CD4-positive, alpha-beta T cell treated with Interleukin-10 for 1 hour (primary cell): ENCODE data around the gene SNX19.

Experiments used
- DNase-seq: peaks from one replicate; pipeline ENCODE4 v3.0.0-alpha.2; 2020

Gene SNX19

DNA sequence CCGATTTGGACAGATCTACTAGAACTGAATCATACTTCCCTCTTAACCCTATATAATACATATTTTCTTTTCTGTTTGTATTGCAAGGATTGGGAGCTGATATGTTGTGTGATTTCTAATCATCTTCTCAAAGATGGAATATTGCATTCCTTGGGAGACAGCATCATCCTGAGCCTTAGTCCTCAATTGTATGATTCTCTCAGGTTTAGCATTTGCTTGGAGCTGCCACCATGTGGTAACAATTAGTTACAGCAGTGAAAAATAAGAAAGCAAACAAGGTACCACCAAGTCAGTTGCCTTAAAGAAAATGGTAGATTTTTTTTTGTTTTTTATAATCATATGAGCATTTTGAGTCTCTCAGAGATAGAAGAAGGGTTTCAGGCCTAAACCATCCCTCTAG, 11.9 kb downstream of the SNX19 start:
- DNase-seq: no peak

DNA sequence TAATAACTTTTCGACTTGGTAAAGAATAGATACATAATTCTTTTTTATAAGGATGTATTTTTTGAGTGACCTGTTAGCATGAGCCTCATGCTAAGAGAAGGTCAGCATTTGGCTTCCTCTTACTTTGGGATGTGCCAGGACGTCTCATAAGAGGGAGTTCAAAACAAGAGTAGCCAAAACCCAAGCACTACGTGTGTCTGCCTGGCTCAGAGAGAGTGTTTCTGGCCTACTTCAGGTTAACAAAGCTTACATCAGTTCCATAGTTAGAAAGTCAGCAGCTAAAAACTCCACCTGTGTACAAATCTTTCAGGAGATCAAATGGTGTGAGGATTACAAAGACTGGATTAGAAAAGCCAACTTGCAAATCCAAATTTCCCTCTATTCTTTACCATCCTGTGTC, 13.9 kb downstream of the SNX19 start:
- DNase-seq: no peak

GRCh38 chr11:130899106-130899505, 17.2 kb downstream of the SNX19 start:
- no peak for DNase-seq

- DNase-seq: no peak
Measured at GRCh38 chr11:130897262-130898182, 18.8 kb downstream of the SNX19 start.

DNA sequence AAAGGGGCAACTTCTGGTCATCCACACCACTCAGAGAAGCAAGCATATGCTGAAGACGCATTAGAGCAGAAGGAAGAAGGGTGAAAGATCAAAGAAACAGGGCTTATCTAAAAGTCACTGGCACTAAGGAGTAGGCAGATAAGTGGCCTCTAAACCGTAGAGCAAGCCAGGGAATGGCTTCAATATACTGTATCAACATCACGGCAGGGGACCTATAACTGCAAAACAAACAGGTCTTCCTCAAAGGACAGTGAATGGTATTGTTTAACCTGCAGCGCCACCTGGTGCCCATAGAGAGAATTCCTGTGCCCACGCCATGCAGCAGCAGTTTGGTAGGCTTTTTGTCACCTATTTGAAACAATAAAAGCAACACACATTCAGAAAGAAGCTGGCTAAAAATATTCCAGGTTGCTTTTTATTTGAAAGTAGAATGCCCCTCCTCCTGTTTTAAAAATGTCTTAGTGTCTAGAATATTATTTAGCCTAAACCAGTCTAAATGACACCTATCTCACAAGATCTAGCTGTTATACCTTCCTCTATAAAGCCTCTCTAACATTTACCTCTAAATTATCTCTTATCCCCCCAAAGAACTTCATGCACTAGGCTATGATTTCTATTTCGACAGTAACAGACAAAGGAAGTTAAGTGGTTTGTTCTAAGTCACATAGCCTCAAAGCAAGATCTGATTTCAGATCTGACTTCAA, 21.8 kb downstream of the SNX19 start:
- DNase-seq: peak; percentile 70

DNA sequence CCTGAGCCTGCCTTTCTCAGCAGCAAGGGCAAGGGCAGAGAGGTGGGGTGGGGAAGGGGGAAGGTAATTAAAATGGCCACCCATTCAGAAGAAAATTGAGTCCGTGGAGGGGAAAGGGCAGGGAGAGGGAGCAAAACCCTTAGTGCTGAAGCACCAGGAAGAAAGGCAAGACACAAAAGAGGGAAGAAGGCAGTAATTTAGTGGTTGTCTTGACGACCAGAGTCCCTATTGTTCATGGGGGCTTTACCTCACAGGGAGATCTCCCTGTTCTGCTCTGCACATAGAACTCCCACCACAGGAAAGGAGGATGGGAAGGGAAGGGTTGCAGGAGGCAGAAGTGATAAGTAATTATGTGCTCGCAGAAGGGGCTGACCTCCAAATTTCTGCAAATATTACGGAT, 23.4 kb downstream of the SNX19 start:
- no peak for DNase-seq

- no peak for DNase-seq
Measured at GRCh38 chr11:130891326-130891725, 25.0 kb downstream of the SNX19 start.

GRCh38 chr11:130890039-130890745, 26.1 kb downstream of the SNX19 start:
- DNase-seq: no peak

GRCh38 chr11:130888790-130889189, 27.5 kb downstream of the SNX19 start:
- DNase-seq: no peak

GRCh38 chr11:130886704-130887103, 29.6 kb downstream of the SNX19 start:
- no peak for DNase-seq

DNA sequence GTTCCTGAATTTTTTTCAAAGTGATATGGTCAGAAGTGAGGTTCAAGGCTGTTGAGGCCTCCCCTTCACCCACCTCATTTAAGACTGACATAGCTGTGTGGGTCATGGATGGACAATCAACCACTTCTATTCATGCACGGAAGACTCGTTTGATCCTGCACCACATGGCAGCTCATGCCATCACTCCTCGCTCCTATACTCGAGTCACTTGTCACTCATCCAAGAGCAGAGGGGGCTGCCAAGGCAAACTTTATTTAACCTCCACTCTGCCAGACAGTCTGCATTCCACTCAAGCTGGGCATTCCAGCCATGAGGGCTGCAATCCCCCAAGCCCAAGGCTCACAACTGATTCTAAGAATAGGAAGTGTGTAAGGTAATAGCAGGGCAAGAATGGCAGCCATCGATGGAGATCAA, 34.1 kb downstream of the SNX19 start:
- DNase-seq: no peak

- DNase-seq: no peak
Measured at GRCh38 chr11:130881475-130882137, 34.7 kb downstream of the SNX19 start.

- DNase-seq: no peak
Measured at GRCh38 chr11:130879836-130880235, 36.4 kb downstream of the SNX19 start.

DNA sequence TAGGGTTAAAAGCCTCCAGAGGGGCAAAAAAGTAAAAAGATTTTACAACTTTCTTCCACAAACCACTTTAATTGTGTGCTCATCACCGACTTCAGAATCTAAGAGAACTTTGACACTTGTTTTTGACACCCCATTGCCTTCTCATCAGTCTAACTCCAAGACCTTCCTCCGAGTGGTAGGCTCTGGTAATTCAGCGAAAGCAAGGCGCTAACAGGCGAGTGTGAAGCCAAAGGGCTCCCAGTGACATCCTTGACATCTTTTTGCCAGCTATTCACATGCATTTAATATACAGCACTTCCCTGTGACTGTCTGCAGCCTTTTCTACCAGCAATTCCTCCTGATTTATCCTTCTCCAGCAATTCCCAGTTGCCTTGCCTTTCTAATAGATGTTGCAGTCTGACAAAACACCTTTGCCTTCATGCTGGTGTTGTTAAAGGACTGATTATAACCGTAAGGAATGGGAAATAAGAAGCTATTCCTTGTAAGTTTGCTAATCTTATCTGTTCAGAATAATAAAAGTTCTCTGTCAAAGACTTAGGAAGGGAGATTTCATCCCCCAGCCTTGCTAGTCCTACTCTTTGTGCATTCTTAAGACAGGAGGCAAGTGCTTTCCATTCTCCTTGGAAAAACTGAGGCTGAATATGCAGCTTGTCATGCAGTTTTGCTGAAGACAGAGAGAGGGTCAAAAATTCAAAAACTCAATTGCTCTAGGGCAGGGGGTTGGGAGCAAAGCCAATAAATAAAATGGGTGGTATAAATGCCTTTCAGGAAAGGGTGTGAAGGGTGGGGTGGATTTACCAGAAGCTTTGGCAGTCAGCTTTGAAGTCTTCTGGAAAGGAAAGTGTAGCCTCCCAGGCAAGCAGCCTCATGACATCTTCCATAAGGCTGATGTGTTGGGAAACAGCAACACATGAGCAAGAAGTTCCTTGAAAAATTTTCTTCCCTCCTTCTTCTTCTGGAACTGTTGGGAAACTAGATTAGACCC, 39.1 kb downstream of the SNX19 start:
- no peak for DNase-seq

- no peak for DNase-seq
Measured at GRCh38 chr11:130876100-130876499, 40.2 kb downstream of the SNX19 start.

GRCh38 chr11:130874955-130875531, 41.2 kb downstream of the SNX19 start:
- no peak for DNase-seq

DNA sequence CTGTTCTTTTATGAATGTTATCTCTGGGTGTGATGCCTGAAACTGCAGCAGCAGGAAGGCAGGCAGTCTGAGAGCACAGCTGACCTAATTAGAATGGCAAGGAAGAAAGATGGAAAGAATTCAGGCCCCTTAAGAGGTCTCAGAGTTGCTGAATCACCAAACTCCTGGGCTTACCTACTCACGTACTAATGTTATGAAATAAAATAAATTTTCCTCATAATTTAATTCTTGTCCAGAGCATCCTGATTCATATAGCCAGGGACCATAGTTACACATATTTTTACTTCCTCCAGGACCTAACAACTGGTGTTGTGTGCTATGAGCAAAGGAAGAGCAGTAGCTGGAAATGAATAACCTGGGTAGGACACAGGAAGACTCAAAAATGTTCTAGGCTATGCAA, 41.9 kb downstream of the SNX19 start:
- DNase-seq: no peak

DNA sequence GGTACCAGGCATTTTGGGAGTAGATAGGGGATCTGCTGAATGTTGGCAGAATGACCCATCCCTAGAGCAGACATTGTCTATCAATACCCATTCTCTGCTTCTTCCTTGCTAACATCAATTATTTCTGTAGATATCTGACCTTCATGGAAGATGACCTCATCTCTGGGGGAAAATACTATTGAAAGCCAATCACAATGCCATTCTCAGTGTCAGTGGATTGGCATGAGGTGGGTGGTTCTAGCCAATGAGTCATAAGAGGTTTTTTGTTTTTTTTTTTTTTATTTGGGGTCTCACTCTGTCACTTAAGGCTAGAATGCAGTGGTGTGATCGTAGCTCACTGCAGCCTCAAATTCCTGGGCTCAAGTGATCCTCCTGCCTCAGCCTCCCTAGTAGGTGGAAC, 42.5 kb downstream of the SNX19 start:
- DNase-seq: no peak

DNA sequence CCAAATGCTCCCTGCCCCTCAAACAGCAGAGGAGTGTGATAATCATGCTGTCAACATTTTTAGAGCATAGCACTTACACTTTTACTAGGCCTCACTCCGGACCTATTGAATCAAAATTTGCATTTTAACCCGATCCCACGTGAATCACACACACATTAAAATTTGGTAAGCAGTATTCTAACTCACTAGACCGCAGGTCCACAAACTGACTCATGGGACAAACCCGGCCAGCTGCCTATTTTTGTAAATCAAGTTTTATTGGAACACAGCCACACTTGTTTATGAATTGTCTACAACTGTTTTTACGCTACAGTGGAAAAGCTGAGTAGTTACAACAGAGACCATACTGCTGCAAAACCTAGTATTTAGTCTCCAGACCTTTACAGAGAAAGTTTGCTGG, 43.3 kb downstream of the SNX19 start:
- no peak for DNase-seq

DNA sequence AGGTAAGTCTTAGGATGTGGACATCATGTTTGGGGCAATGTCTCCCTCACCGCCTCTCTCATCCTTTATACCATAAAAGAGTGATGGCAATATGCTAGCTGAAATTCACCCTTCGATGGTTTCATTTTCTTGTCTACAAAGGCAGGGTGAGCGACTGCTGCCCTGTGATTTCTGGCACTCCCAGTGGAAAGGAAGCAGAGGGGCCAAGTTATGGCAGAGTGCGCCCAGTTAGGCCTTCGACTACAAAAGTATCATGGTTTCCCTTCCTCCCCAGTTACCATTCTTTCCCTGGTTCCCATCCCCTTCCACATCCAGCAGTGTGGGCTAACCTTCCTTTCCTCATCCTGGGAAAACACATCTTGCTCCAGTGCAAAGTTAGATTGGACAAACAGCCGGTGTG, 43.8 kb downstream of the SNX19 start:
- no peak for DNase-seq

DNA sequence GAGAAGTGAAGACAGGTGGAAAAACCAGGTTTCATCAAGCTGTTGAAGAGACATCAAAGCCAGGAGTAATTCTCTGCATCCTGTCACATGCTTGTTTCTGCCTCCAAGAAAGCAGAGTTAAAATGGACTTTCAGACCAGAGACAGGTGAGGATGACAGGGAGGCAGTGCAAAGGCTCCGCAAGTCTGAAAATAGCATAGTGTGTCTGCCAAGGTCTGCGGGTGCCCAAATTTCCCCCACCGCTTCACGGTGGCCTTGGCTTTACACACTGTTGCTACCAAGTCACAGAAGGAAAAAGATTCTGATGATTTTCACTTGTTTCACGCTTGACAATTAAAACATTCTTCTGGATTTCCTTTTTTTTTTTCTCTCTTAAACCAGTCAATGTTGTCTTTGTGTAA, 44.2 kb downstream of the SNX19 start:
- no peak for DNase-seq
